Measurements from ENCODE around the gene IPP. TPM values are rescaled to one million over a fixed set of nuclear protein-coding genes. Genes with fewer than 3 reads are reported as not detected.
"Not testable (repeated sequence)": the region's sequence is repeated elsewhere in the genome, so short reads cannot be mapped to it uniquely, and the experiment has no call there.

IPP gene
- total RNA-seq, 1 donor from 2014 or later = 11.9 TPM

DNA sequence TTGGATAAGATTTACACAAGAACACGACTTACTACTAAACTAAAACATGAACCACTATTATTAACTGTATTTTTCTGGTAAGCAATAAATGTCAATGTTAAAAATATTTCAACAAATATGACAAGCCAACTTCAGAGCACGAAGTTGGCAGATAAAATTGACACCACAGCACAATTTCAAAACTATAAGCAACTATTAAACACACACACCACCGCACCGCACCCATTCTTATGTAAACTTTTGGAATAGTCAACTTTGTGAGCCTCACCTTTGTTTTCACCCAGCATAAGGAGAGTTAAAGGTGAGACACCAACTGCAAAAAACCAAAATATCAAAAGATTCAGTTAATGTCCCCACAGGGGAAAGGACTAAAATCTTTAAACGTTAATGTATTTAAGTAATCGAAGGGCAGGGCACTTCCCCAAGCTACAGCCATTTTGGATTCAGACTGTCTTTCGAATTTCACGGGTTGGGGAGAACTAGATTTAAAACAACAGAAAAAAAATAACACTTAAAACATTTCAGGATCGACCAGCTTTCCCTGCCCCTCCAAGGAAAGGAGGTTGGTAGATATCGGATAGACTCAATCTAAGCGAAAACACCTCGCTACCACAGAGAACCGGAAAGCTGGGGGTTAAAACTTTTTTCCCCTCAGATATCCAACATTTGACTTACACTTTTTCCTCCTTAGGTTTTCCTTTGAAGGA, 65.0 kb downstream of the IPP start:
- no peak for DNase-seq (ENCODE audit: low spot score)

DNA sequence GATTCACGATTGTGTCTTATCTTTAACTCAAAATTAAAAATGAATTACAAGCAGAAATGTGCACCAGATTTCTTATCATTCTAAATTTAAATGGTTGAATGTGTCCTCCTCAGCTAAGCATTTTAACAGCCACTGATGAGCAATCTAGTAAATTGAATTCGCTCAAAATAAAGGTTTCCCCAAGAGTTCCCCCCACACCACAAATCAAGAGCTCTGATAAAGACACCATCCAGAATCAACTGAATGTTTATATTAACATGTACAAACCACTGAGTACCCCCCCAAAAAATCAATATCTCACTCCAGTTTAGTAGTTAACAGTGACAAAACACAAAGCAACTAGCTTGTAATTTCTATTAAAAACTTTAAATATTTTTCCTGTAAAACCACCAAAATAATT, 66.1 kb downstream of the IPP start:
- no peak for DNase-seq (ENCODE audit: low spot score)

DNA sequence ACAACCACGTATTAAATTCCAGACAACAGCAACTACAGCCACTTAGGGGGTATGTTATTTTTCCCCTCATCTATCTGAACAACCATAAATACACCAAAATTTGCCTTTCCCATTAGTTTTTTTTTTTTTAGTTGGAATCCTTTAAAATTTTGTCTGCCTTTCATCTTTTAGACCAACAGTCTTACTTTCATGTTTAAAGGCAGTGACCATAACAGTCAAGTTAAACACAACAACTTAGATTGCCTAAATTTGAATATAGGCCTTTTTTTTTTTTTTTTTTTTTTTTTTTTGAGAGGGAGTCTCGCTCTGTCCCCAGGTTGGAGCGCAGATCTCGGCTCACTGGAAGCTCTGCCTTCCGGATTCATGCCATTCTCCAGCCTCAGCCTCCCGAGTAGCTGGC, 67.5 kb downstream of the IPP start:
- DNase-seq (ENCODE audit: low spot score) = no peak

DNA sequence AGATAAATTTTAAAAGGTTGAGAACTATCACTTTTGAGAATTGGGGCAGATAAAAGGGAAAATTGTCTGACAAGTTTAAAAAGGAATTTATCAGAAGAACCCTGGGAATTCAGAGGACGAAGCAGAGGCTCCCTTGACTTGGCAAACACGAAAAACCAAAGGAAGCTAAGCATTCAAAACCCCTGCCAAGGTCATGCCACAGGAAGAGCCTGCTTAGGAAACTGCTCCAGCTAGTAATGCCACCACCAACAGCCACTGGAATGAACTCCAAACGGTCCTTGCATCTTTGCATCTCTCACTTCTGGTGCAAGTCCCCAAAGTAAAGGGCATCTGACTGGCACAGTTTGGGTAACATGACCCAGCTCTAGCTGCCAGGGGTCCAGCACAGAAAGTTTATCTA, 71.3 kb downstream of the IPP start:
- no peak for DNase-seq (ENCODE audit: low spot score)

DNA sequence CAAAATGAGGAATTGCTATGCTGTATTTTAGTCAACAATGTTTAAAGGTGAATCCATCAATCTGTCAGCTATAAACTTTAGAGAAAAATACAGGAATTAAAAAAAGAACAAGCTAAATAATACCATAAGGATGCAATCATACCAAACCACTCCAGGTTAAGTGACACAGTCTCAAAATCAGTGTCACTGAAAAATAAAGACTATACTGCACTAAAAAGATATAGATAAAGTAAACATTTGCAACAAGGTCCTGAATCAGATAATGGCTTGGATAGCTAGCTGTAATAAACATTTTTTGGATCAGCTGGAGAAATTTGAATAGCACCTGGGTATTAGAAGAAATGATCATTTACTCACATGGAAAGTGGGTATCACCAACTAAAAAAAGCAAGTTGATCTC, 72.0 kb downstream of the IPP start:
- DNase-seq (ENCODE audit: low spot score) = no peak

DNA sequence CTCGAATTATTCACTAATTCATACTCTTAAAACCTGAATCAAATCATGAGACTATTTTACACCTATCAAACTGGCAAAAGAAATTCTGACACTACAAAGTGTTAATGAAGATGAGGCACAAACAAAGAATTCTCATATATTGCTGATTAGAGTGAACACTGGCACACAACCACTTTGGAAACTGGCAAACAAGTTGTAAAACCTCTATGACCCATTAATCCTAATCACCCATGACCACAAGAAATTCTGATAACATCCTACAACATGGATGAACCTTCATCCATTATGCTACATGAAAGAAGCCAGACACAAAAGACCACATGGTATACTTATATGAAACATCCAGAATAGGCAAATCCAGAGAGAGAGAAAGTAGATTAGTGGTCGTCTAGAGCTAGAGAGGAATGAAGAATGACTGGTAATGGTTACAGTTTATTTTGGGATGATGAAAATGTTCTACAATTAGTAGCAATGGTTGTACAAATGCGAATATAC, 72.7 kb downstream of the IPP start:
- no peak for DNase-seq (ENCODE audit: low spot score)

DNA sequence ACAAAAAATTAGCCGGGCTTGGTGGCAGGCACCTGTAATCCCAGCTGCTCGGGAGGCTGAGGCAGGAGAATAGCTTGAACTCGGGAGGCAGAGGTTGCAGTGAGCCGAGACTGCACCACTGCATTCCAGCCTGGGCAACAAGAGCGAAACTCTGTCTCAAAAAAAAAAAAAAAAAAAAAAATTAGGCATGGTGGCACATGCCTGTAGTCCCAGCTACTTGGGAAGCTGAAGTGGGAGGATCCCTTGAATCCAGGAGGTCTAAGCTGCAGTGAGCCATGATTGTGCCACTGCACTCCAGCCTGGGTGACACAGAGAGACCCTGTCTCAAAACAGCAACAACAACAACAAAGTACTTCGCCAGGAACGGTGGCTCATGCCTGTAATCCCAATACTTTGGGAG, 73.9 kb downstream of the IPP start:
- DNase-seq (ENCODE audit: low spot score) = not testable (repeated sequence)

DNA sequence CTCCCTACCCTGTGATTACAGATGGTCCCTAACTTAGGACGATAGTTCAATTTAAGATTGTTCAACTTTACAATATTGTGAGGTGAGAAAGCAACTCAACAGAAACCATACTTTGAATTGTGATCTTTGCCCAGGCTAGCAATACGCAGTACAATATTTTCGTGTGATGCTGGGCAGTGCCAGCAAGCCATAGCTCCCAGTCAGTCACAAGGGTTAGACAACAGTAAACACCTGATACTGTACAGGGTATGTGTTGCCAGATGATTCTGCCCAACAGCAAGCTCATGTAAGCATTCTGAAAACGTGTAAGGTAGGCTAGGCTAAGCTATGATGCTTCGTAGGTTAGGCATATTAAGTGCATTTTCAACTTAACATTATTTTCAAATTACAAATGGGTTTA, 76.0 kb downstream of the IPP start:
- DNase-seq (ENCODE audit: low spot score) = no peak

DNA sequence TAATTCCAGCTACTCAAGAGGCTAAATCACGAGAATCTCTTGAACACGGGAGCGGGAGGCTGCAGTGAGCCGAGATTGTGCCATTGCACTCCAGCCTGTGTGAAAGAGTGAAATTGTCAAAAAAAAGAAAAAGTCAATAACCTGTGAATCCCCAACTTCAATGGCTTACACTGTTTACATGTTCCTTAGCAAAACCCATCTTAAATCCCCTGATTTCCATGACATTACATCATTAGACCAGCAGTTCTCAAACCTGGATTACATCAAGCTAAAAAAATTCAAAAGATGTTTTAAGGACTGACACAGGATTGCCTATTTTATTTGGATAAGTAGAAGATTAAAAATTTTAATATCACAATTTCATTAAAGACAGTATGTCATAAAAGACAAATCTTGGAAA, 76.5 kb downstream of the IPP start:
- no peak for DNase-seq (ENCODE audit: low spot score)

DNA sequence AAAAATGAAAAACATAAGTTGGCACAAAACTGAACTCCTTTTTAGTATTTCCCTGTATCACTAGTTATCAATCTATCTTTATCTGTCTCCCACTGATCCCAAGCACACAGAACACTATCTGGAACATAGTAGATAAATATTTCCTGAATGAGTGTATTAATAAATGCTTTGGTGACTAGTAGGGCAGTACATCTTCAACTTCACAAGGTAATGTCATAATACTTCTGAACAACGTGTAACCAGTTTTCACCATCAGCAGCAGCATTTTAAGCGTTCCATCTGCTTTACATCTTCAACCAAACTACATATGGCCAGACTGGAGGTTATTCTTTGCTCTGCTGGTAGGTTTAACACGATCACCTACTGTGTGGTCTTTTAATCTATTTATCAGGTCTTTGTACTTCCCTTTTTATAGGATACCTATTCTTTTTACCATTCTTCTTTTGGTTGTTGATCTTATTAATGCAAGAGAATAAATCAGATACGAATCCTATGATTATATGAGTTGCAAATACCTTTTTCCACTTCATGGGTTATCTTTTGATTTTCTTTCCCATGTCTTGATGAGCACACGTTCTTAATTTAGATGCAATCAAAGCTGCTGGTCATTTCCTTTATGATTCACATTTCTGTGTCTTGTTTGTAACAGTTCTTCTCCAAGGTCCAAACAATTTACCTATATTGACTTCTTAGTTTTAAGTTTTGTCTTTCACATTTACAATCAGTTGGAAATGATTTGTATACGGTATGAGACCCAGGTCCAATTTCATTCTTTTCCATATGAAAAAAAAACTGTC, 80.4 kb downstream of the IPP start:
- no peak for DNase-seq (ENCODE audit: low spot score)

DNA sequence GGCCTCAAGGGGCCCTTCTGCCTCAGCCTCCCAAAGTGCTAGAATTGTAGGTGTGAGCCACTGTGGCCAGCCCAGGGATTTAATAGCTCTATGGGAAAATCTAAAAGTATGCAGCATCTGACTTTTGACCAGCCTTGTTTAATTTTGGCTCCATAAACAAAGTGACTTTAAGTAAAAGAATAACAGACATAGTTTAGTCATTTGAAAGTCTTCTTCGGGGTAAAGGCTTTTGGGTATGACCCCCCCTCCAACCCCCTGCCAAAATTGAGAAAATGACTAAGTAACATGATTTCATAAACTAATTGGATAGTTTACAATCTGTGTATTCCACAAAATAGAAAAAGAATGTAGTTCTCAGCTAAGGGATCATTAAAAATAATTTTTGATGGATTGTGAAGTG, 81.1 kb downstream of the IPP start:
- no peak for DNase-seq (ENCODE audit: low spot score)

DNA sequence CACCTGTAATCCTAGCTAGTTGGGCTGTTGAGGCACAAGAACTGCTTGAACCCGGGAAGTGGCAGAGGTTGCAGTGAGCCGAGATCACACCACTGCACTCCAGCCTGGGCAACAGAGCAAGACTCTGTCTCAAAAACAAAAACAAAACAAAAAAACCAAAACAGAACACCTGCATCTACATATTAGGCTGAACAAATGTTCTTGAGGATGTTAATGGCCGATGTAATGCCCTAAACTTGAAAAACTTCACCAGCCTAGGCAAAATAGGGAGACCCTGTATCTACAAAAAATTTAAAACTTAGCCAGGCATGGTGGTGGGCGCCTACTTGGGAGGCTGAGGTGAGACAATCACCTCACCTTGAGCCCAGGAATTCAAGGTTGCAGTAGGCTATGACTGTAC, 81.9 kb downstream of the IPP start:
- no peak for DNase-seq (ENCODE audit: low spot score)

DNA sequence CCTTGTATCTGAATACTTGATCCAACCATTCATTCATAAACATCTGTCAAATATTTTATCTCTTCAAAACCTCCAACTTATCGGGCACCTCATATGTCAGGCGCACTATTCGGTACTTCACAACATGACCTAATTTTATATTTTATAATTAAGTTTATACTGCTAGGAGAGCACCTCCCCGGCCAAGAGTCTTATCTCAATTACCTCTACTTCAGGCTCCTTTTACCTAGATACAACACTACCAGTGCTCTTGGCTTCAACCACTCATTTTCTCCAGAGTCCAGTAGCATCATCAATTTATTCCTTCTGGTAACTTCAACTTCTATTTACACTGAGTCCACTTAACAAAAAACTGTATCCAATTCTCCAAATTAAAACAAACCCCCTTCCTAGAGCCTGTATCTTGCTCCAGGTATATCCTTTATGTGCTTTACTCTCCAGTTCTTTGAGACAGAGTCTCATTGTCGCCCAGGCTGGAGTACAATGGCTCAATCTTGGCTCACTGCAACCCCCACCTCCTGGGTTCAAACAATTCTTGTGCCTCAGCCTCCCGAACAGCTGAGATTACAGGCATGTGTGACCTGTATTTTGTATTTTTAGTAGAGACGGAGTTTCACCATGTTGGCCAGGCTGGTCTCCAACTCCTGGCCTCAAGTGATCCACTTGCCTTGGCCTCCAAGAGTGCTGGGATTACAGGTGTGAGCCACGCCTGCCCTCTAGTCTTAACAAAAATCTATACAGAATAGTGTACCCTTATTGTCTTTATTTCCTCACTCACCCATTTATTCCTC, 82.9 kb downstream of the IPP start:
- DNase-seq (ENCODE audit: low spot score) = no peak

DNA sequence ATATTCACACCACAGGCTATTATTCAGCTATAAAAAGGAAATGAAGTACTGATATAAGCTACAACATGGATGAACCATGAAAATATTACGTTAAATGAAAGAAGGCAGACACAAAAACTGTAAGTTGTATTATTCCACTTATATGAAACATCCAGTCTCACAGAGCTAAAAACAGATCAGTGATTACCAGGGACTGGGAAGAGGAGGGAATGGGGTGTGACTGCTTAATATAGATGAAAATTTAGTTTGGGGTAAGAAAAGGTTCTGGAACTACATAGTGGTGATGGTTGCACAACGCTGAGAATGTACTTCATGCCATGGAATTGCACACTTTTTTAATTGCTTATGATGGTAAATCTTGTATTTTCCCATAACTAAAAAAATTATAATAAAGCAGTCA, 83.6 kb downstream of the IPP start:
- DNase-seq (ENCODE audit: low spot score) = no peak

DNA sequence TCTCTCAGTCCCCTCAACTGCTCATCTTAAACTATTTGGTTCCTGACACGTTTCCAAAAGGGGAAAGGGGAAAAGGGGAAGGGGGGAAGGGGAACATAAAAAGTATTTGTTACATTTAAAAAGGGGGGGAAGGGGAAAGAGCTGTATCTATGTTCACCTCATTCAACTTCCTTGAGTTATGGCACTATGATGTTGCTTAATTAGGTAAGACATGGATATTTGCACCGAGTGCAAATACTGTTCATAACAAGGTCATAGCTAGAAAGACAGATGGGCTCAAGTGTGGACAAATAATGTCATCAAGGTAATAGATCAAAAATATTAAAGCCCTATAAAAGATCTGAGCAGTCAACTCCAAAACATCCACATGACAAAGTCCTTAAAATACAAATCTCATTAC, 90.1 kb downstream of the IPP start:
- DNase-seq (ENCODE audit: low spot score) = no peak

DNA sequence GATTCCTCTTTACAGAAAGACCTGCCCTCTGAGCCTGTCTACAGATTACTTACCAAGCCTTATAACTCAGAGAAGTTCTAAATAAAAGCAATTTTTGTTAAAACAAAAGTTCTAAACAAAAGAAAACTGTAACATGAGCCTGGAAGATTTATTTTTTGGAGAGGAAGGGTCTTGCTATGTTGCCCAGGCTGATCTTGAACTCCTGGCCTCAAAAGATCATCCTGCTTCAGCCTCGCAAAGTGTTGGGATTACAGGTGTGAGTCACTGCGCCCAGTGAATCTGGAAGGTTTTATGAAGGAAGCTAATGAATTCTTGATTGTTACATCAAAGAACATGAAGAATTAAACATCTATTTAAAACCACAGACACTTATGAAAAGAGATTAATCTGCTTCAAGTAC, 91.2 kb downstream of the IPP start:
- DNase-seq (ENCODE audit: low spot score) = no peak

DNA sequence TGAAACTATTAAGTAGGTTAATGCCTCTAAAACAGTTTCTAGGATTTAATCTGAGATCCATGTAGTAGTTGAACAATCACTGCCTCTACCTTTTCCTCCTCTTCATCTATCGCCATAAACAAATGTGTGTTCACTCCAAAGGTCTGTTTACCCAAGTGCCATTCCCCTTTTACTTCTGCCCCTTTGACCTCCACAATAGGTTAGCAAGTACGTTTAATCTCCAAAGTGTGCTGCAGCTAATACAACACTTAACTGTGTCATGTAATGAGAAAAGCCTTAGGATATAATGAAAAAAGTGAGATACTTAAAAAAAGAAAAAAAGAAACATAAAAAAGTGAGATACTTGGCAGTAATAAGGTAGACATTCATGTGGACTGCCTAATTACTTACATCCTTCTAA, 92.3 kb downstream of the IPP start:
- DNase-seq (ENCODE audit: low spot score) = no peak

DNA sequence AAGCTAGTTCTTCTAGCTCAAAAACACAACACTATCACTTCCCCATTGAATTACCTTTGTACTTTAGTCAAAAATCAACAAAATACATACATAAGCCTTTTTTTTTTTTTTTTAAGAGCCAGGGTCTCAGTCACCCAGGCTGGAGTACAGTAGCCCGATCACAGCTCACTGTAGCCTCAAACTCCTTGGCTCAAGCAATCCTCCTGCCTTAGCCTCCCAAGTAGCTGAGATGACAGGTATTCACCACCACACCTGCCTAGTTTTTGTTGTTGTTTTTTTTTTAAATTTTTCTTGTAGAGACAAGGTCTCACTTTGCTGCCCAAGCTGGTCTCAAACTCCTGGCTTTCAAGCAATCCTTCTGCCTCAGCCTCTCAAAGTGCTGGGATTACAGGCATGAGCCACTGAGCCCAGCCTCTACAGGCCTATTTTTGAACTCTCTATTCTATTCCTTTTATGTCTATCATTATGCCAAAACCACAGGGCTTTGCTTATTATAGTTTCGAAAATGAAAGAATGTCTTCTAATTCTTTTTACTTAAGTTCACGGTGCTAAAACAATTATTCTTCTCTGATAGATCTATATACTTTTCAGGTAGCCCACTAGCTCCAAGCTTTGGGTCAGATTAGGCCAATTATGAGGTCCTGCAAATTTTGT, 93.8 kb downstream of the IPP start:
- no peak for DNase-seq (ENCODE audit: low spot score)

DNA sequence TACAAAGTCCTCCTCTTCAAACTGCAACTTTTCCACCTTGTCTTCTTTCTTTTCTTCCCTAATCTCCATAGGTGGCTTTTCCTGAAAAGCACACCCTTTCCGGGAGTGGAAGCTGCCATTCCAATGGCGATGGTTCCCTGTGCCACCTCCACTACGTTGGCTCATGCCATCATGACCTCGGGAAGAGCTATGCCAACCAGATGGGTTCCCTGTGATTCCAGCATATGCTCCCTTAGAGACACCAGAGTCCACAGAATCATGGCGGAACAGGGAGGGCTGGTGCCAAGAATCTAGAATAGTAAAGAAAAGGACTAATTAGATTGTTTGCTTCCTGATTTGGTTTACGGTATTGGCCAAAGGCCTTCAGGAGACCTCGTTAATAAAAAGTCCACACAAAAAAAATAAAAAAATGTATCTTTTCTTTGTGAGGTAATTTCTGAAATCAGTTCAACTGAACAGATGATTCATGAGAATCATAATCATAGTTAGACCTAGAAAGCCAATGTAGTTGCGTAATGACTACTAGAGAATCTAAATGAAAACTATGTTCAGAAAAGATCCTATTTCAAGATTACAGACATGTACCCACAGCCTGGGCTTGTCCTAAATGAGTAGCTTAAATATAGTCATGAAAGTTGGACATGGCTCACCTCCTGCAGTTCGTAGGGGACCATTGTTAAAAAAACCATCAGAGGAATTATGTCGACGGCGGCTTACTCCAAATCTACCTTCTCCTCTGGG, 95.7 kb downstream of the IPP start:
- no peak for DNase-seq (ENCODE audit: low spot score)
